ENCODE results near the gene ACTR1A. TPM values are rescaled to one million over a fixed set of nuclear protein-coding genes. Genes with fewer than 3 reads are reported as not detected.

ACTR1A gene
- total RNA-seq, 1 donor from 2014 or later = 139 TPM

DNA sequence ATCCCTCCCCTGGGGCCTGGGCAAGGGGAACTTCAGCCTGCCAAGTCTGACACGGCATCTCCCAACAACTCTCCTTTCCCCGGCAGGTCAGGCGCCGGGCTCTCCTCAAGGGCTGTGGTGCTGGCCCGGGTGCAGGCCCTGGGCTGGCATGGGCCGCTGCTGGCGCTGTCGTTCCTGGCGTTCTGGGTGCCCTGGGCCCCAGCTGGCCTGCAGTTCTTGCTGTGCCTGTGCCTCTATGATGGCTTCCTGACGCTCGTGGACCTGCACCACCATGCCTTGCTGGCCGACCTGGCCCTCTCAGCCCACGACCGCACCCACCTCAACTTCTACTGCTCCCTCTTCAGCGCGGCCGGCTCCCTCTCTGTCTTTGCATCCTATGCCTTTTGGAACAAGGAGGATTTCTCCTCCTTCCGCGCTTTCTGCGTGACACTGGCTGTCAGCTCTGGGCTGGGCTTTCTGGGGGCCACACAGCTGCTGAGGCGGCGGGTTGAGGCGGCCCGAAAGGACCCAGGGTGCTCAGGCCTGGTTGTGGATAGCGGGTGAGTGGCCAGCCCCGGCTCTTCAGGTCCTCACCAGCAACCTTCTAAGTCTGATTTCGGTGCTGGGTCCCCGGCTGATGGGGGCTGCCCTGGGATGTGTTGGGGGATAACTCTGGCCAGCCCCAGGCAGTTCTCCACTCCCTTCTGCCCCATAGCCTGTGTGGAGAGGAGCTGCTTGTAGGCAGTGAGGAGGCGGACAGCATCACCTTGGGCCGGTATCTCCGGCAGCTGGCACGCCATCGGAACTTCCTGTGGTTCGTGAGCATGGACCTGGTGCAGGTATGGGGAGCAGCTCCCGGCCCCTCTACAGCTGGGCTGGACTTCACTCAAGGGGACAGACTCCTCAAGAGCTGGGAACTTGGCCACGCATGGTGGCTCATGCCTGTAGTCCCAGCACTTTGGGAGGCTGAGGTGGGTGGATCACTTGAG, 31.6 kb downstream of the ACTR1A start:
- Mint-ChIP-seq H3K9me3 (no peaks in the 10 kb centered on the region), H3K4me3 (peak overlapping the region; percentile 57), H3K27me3 (ENCODE audit: low read depth) (peaks cover 3% of the 10 kb centered on the region), H3K27ac (ENCODE audit: unreplicated experiment) (no peak overlapping the region), H3K4me1 (no peaks in the 10 kb centered on the region), H3K36me3 (ENCODE audit: low read depth) (peaks cover 2% of the 10 kb centered on the region)
- TF ChIP-seq, protein P1, sequence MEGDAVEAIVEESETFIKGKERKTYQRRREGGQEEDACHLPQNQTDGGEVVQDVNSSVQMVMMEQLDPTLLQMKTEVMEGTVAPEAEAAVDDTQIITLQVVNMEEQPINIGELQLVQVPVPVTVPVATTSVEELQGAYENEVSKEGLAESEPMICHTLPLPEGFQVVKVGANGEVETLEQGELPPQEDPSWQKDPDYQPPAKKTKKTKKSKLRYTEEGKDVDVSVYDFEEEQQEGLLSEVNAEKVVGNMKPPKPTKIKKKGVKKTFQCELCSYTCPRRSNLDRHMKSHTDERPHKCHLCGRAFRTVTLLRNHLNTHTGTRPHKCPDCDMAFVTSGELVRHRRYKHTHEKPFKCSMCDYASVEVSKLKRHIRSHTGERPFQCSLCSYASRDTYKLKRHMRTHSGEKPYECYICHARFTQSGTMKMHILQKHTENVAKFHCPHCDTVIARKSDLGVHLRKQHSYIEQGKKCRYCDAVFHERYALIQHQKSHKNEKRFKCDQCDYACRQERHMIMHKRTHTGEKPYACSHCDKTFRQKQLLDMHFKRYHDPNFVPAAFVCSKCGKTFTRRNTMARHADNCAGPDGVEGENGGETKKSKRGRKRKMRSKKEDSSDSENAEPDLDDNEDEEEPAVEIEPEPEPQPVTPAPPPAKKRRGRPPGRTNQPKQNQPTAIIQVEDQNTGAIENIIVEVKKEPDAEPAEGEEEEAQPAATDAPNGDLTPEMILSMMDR (conservative IDR thresholded peaks at IDR 0.05) = no peak
- no peak for DNase-seq (ENCODE audit: low read depth, low spot score)

DNA sequence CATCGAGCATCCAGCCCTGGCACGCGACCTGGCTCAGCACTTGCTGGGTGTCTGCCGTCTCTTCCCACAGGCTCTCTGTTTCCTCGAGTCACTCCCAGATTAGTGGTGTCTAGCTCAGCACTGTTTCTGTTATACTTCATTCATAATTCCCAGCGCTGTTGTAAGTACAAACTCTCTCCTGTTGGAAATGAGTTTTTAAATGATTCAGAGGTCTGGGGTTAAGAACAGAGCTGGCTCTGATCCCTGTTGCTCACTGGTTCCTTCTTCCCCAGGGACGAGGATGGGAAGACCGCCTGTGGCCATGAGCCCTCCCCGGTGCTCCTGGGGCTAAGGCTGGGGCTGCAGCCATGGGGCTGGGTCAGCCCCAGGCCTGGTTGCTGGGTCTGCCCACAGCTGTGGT, 33.8 kb downstream of the ACTR1A start:
- DNase-seq (ENCODE audit: low read depth, low spot score) = no peak
- Mint-ChIP-seq H3K4me1 (peaks cover 4% of the 10 kb centered on the region), H3K27ac (ENCODE audit: unreplicated experiment) (no peak overlapping the region), H3K36me3 (ENCODE audit: low read depth) (no peaks in the 10 kb centered on the region), H3K27me3 (ENCODE audit: low read depth) (no peaks in the 10 kb centered on the region), H3K9me3 (no peaks in the 10 kb centered on the region), H3K4me3 (peak overlapping the region; percentile 16)
- TF ChIP-seq, protein P1 (conservative IDR thresholded peaks at IDR 0.05) = no peak

DNA sequence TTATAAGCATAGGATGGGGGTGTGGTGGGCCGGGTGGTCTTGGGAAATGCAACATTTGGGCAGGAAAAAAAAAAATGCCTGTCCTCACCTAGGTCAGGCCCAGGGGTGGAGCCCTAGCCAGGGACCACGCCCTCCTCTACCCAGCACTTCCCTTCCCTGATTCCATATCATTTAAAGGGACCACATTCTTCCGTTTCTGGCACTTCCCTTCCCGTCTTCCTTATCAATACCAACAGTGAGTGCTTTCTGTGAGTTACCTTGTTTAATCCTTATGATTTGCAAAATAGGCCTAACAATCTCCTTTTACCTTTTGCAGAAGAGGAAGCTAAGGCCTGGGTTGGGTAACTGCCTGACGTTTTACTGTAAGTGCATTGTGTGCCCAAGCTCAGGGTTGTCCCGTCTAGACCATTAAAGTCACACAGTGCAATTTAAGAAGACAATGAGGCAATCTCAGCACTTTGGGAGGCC, 34.5 kb downstream of the ACTR1A start:
- Mint-ChIP-seq H3K27ac (ENCODE audit: unreplicated experiment) (no peak overlapping the region), H3K4me1 (peaks cover 11% of the 10 kb centered on the region), H3K27me3 (ENCODE audit: low read depth) (no peaks in the 10 kb centered on the region), H3K4me3 (no peak overlapping the region), H3K36me3 (ENCODE audit: low read depth) (no peaks in the 10 kb centered on the region), H3K9me3 (no peaks in the 10 kb centered on the region)
- TF ChIP-seq, protein P1 (conservative IDR thresholded peaks at IDR 0.05) = no peak
- DNase-seq (ENCODE audit: low read depth, low spot score) = no peak

- Mint-ChIP-seq H3K27me3 (ENCODE audit: low read depth) (peaks cover 5% of the 10 kb centered on the region), H3K36me3 (ENCODE audit: low read depth) (no peaks in the 10 kb centered on the region), H3K4me1 (peaks cover 18% of the 10 kb centered on the region), H3K9me3 (no peaks in the 10 kb centered on the region), H3K27ac (ENCODE audit: unreplicated experiment) (peak overlapping the region; percentile 27), H3K4me3 (no peak overlapping the region)
- TF ChIP-seq, protein P1 (conservative IDR thresholded peaks at IDR 0.05) = no peak
- DNase-seq (ENCODE audit: low read depth, low spot score) = no peak
These were observed 35.2 kb downstream of the ACTR1A start for GRCh38 chr10:102467318-102467717.

DNA sequence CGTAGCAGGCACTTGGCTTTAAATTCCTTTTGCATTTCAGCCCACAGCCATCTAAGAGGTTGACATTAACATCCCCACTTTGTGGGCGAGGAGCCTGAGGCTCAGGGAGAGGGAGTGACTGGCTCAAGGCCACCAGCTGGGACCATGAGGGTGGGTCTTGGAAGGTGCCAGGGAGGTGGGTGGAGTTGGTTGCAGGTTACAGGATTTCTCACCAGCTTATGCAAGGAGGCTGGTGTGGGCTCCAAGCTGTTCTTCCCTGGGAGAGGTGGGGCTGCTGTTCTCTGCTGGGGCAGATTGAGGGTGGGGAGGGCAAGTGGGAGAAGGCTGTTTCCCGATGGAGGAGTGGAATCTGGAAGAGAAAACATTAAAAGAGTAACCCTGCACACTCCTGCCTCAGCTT, 37.0 kb downstream of the ACTR1A start:
- H3K27ac Mint-ChIP-seq (ENCODE audit: unreplicated experiment) = no peak overlapping the region

More for the DNA sequence above, 37.0 kb downstream of the ACTR1A start:
- Mint-ChIP-seq H3K27me3 (ENCODE audit: low read depth) (peaks cover 10% of the 10 kb centered on the region), H3K36me3 (ENCODE audit: low read depth) (no peaks in the 10 kb centered on the region), H3K4me1 (peaks cover 34% of the 10 kb centered on the region), H3K4me3 (no peak overlapping the region), H3K9me3 (no peaks in the 10 kb centered on the region)
- TF ChIP-seq, protein P1 (conservative IDR thresholded peaks at IDR 0.05) = no peak
- no peak for DNase-seq (ENCODE audit: low read depth, low spot score)

Data from neural crest cell (in vitro differentiated cells).